IPS-18a (cell line): ENCODE measurements around the gene PKD2L1.
"Not testable (repeated sequence)": the region's sequence is repeated elsewhere in the genome, so short reads cannot be mapped to it uniquely, and the experiment has no call there.

Experiments
- H3K27ac ChIP-seq: one replicate; pipeline ENCODE4 v1.5.1; 2013; ENCODE audit warnings: low read length
- H3K27me3 ChIP-seq: one replicate; pipeline ENCODE4 v1.6.1; 2013; ENCODE audit warnings: mild to moderate bottlenecking, low read length; ENCODE audit not compliant: control insufficient read depth, insufficient read depth
- H3K36me3 ChIP-seq: one replicate; pipeline ENCODE4 v1.6.1; 2013; ENCODE audit warnings: low read depth, low read length; ENCODE audit not compliant: control insufficient read depth
- H3K4me1 ChIP-seq: one replicate; pipeline ENCODE4 v1.6.1; 2013; ENCODE audit warnings: low read depth, low read length; ENCODE audit not compliant: control insufficient read depth
- H3K4me3 ChIP-seq: one replicate; pipeline ENCODE4 v1.5.1; 2013; ENCODE audit warnings: low read length
- H3K9ac ChIP-seq: one replicate; pipeline ENCODE4 v1.6.1; 2013; ENCODE audit warnings: mild to moderate bottlenecking, low read length, moderate library complexity
- H3K9me3 ChIP-seq: one replicate; pipeline ENCODE4 v1.6.1; 2013; ENCODE audit warnings: low read depth, low read length; ENCODE audit not compliant: control insufficient read depth

PKD2L1 gene

DNA sequence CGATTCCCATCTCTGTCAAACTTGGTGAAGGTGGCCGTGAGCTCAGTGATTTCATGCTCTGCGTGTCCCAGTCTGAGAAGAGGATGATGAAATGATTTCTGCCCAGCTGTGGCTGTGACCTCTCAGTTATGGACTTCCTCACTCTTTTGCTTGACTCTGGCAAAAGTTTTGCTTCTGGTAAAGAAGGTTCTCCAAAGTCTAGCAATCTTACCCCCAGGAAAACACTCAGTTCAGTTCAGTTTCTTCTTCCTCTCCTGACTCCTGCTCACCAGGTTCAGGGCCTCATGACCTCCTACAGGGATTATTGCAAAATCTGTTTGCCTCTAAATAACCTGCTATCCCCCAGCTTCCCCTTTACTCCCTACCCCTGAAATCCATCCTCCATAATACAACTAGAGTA, 38.7 kb downstream of the PKD2L1 start:
- Histone ChIP-seq H3K27me3 (no peaks in the 10 kb centered on the region), H3K36me3 (no peaks in the 10 kb centered on the region), H3K4me3 (no peak overlapping the region)

GRCh38 chr10:100289641-100290040, 40.4 kb downstream of the PKD2L1 start:
- H3K27ac ChIP-seq: no peak overlapping the region
- H3K4me1 ChIP-seq: peaks cover 11% of the 10 kb centered on the region
- H3K4me3 ChIP-seq: no peak overlapping the region
- no peaks in the 10 kb centered on the region for H3K36me3 ChIP-seq
- no peaks in the 10 kb centered on the region for H3K9me3 ChIP-seq
- H3K27me3 ChIP-seq: no peaks in the 10 kb centered on the region
- H3K9ac ChIP-seq: no peak overlapping the region

More for the DNA sequence above, 38.7 kb downstream of the PKD2L1 start:
- Histone ChIP-seq H3K9me3 (no peaks in the 10 kb centered on the region), H3K9ac (no peak overlapping the region), H3K27ac (no peak overlapping the region), H3K4me1 (peaks cover 5% of the 10 kb centered on the region)

DNA sequence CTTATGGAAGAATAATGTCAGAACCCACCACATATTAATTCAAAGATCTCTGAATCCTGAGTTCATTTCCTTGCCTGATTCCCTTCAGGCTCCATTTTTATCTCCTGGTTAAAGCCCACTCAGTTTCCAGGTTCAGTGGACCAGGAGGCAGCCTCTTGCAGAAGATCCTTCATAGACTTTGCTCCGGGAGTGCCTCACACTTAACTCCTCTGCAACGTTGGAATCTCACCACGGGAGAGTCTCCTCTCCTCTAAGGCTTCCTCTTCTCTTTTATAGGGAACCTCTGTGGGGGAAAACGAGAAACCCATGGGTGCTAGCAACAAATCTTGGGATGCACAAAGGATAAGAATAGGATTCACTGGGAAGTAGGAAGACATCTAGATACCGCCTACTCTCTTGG, 41.8 kb downstream of the PKD2L1 start:
- no peak overlapping the region for H3K4me3 ChIP-seq
- H3K27ac ChIP-seq: no peak overlapping the region
- no peaks in the 10 kb centered on the region for H3K27me3 ChIP-seq
- H3K36me3 ChIP-seq: peaks cover 7% of the 10 kb centered on the region
- H3K9ac ChIP-seq: no peak overlapping the region
- peaks cover 11% of the 10 kb centered on the region for H3K4me1 ChIP-seq
- H3K9me3 ChIP-seq: no peaks in the 10 kb centered on the region

GRCh38 chr10:100287756-100288155, 42.3 kb downstream of the PKD2L1 start:
- Histone ChIP-seq H3K4me1 (peaks cover 11% of the 10 kb centered on the region), H3K36me3 (peaks cover 7% of the 10 kb centered on the region), H3K27me3 (no peaks in the 10 kb centered on the region), H3K27ac (no peak overlapping the region), H3K9me3 (no peaks in the 10 kb centered on the region), H3K9ac (no peak overlapping the region), H3K4me3 (no peak overlapping the region)

DNA sequence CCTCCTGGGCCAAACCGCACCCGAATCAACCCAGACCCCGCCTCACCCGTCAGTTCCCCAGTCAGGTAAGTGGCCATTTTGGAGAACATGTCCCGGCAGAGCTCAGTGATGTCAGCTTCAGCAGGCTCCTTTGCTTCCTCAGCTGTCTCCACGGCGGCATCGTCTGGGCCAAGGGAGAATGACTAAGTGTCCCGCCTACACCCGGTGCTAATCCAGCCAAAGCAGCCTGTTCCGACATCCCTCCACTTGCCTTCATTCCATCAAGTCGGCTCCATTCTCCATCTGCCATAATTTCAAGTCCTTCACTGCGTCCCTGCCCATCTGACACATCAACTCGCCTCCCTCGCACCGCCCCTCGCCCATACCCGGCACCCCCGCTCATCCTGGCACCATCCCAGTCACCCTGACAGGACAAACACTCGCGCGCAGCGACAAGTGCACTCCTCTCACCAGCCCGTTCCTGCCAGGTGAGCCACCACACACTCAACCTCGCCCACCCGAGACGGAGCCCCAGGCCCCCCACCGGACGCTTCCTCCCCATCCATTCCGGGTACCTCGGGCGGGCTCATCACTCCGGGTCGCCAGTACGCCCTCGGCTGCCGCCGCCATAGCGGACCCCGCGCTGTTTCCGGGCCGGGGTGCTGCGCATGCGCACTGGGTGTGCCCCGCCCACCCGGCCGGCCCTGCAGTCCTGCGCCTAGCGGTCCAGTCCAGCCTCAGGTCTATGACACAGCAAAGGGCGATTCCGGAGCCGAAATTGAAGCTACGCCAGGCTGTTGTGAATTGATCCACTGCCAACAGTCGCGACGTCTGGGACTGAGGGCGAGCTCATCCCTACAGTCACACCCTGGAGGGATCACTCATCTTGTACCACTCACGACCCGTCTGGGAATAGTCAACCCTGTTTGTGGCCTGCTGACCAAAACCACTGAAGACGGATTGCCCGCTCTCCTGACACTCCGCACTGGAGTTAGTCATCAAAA, 43.7 kb downstream of the PKD2L1 start, which contains the start of gene BLOC1S2:
BLOC1S2 (minus strand) TSS at position 630 of the 983 bp plus-strand sequence; CDS start at position 609, 21 bp downstream.
- peaks cover 7% of the 10 kb centered on the region for H3K36me3 ChIP-seq
- peak within 1 kb of the TSS; percentile 46 for H3K27ac ChIP-seq
- no peaks in the 10 kb centered on the region for H3K9me3 ChIP-seq
- no peaks in the 10 kb centered on the region for H3K27me3 ChIP-seq
- H3K4me1 ChIP-seq: peaks cover 11% of the 10 kb centered on the region
- peak within 1 kb of the TSS; percentile 98 for H3K4me3 ChIP-seq
- H3K9ac ChIP-seq: peak within 1 kb of the TSS; percentile 76

DNA sequence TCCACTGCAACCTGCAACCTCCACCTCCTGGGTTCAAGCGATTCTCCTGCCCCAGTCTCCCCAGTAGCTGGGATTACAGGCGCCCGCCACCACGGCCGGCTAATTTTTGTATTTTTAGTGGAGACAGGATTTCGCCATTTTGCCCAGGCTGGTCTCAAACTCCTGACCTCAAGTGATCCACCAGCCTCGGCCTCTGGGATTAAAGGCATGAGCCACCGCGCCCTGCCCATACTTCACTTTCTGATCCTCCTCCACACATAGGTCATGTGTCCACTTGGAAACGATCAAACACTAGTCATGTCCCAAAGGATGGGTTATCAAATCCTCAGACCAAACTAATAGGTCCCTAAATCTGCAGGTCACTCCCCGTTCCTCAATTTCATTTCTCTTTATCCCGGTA, 44.7 kb downstream of the PKD2L1 start:
- H3K4me1 ChIP-seq: peaks cover 11% of the 10 kb centered on the region
- H3K27ac ChIP-seq, H3K27me3 ChIP-seq, H3K9me3 ChIP-seq: not testable (repeated sequence)
- H3K9ac ChIP-seq: peak overlapping the region; percentile 76
- H3K36me3 ChIP-seq: peaks cover 14% of the 10 kb centered on the region
- H3K4me3 ChIP-seq: peak overlapping the region; percentile 98

GRCh38 chr10:100282907-100283306, 47.1 kb downstream of the PKD2L1 start:
- H3K27me3 ChIP-seq: no peaks in the 10 kb centered on the region
- no peak overlapping the region for H3K4me3 ChIP-seq
- H3K4me1 ChIP-seq: peaks cover 11% of the 10 kb centered on the region
- H3K27ac ChIP-seq: no peak overlapping the region
- H3K9me3 ChIP-seq: no peaks in the 10 kb centered on the region
- peaks cover 30% of the 10 kb centered on the region for H3K36me3 ChIP-seq
- no peak overlapping the region for H3K9ac ChIP-seq

- not testable (repeated sequence) for H3K9me3 ChIP-seq, H3K27me3 ChIP-seq, H3K27ac ChIP-seq, H3K4me3 ChIP-seq, H3K9ac ChIP-seq, H3K4me1 ChIP-seq
- peaks cover 37% of the 10 kb centered on the region for H3K36me3 ChIP-seq
Observed at GRCh38 chr10:100276971-100277370, 53.1 kb downstream of the PKD2L1 start.

- no peak within 1 kb of the TSS for H3K27ac ChIP-seq
Observed at GRCh38 chr10:100267239-100268104, 62.6 kb downstream of the PKD2L1 start, which contains the start of gene CWF19L1. Gene CWF19L1 (minus strand): TSS chr10:100267638. CDS start chr10:100267593, 45 bp downstream.

GRCh38 chr10:100265821-100266485, 64.1 kb downstream of the PKD2L1 start:
- Histone ChIP-seq H3K9ac (no peak overlapping the region), H3K36me3 (peaks cover 5% of the 10 kb centered on the region), H3K4me3 (peak overlapping the region; percentile 99), H3K9me3 (no peaks in the 10 kb centered on the region), H3K27me3 (no peaks in the 10 kb centered on the region), H3K27ac (no peak overlapping the region), H3K4me1 (no peaks in the 10 kb centered on the region)

More at GRCh38 chr10:100267239-100268104, 62.6 kb downstream of the PKD2L1 start, which contains the start of gene CWF19L1:
- Histone ChIP-seq H3K27me3 (no peaks in the 10 kb centered on the region), H3K36me3 (no peaks in the 10 kb centered on the region), H3K9ac (peak within 1 kb of the TSS; percentile 83), H3K4me3 (peak within 1 kb of the TSS; percentile 99), H3K4me1 (no peaks in the 10 kb centered on the region), H3K9me3 (no peaks in the 10 kb centered on the region)

- H3K27me3 ChIP-seq: no peaks in the 10 kb centered on the region
- H3K9me3 ChIP-seq: no peaks in the 10 kb centered on the region
- H3K27ac ChIP-seq: no peak overlapping the region
- H3K4me3 ChIP-seq: no peak overlapping the region
- H3K4me1 ChIP-seq: no peaks in the 10 kb centered on the region
- H3K36me3 ChIP-seq: peaks cover 54% of the 10 kb centered on the region
- no peak overlapping the region for H3K9ac ChIP-seq
Observed at GRCh38 chr10:100254191-100254590, 75.8 kb downstream of the PKD2L1 start.
